Measurements from ENCODE around the gene TCERG1L. TPM values are rescaled to one million over a fixed set of nuclear protein-coding genes. Genes with fewer than 3 reads are reported as not detected.
"Not testable (repeated sequence)": the region's sequence is repeated elsewhere in the genome, so short reads cannot be mapped to it uniquely, and the experiment has no call there.

The TCERG1L gene
- total RNA-seq, 1 donor from 2014 or later, result 1.6 TPM

DNA sequence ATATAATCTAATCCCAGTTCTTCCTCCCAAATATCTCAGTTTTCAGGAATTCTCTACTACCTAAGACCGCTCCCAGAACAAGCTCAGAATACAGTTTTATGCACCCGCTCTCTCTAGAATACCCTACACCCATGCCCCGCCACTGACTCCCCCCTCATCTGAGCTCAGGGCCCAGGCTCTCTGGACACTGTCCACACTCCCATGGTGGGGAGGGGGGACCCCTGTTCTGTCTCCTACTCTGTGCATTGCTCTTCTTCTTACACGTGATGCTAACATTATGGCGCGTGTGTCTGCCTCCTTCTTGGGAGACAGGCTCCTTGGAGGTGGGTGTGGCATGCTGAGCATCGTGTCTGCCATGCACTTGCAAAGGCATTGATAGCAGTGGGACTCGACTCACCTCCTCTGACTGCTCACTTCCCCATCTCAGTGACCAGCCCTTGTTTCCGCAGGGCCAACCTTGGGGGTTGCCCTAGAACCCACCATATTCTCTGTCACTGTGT lies 127.9 kb downstream of the TCERG1L start:
- no peak for DNase-seq

- DNase-seq, result no peak
These were observed 130.1 kb downstream of the TCERG1L start for GRCh38 chr10:131181456-131181855.

- no peak for DNase-seq
These were observed 130.6 kb downstream of the TCERG1L start for GRCh38 chr10:131180740-131181415.

DNA sequence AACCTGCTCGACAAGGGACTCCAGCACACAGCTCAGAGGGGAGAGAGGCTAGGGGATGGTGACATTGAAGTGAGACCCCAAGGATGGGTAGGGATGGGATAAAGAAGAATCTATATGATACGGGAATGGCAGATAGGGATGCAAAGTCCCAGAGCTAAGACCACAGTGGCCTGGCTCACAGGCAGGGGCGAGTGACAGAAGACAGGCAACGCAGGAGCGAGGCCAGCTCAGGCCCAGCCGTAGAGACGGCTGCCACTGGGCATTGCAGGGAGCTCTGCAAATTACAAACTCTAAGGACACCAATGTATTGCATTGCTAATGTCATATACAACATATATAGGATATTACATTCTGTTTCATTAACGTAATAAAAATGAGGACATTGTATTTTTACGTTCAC lies 131.4 kb downstream of the TCERG1L start:
- DNase-seq, result no peak

- no peak for DNase-seq
These were observed 132.2 kb downstream of the TCERG1L start for GRCh38 chr10:131179361-131179760.

- DNase-seq, result no peak
These were observed 132.8 kb downstream of the TCERG1L start for GRCh38 chr10:131178521-131179331.

GRCh38 chr10:131177431-131178327 lies 133.8 kb downstream of the TCERG1L start:
- DNase-seq, result no peak

DNA sequence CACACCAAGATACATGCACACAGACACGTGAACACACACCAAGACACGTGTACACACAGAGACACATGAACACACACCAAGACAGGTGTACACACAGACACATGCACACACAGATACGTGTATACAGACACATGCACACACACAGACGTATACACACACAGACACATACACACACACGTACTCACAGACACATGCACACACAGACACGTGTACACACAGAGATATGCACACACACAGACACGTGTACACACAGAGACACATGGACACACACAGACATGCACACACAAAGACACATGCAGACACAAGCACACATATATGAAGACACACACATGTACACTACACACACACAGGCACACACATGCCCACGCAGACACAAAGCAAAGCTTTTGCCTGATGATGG lies 134.6 kb downstream of the TCERG1L start:
- no peak for DNase-seq

GRCh38 chr10:131176324-131176723 lies 135.2 kb downstream of the TCERG1L start:
- DNase-seq, result not testable (repeated sequence)

DNA sequence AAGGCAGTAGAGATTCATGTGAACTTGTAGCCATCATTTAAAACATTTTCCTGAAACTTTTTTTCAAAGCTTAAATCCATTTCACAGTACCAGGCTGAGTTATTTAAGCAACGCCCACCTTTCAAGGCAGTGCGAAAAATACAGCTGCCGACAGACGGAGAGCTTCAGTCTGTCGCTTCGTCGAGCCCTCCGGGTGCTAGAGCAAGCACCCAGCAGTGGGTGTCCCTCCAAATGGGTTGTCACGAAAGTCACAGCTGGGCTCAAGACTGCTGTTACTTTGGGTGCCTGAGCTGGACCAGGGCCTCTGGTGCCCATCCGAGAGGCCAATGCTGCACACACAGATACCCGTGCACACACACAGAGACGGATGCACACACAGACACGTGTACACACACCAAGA lies 135.6 kb downstream of the TCERG1L start:
- no peak for DNase-seq

GRCh38 chr10:131174651-131175540 lies 136.6 kb downstream of the TCERG1L start:
- no peak for DNase-seq

GRCh38 chr10:131174211-131174565 lies 137.3 kb downstream of the TCERG1L start:
- no peak for DNase-seq

DNA sequence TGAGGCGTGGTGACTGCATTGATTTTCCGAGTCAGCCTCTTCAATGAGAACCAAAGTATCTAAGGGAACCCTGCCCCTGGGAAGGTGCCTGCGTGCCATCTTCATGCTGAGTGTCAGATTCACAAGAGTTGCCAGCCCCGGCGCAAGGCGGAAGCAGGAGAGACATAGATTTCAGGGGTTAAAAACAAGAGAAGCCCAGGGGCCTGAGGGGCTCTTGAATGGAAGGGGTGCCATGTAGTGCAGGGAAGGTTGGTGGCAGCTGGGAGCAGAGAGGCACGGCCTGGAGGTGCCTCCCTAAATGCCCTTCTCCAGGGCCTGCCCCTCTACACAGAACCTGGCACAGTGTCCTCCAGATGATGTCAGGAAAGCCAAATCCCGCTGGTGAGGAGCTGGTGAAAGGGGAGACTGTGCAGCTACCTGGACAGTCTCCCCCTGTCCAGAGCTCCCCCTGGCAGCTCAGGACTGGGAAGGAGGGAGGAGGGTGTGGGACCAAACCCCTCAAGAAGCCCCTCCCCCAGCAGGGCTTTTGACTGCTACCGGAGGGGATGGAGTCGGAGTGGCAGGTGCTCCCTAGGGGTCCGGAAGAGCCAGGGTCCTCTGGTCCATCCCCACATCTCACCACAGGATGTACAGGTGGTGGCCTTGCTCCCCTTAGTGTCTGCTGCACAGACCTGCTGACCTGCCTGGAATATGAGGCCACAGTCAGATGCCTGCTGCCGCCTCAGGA lies 137.9 kb downstream of the TCERG1L start:
- no peak for DNase-seq

- no peak for DNase-seq
These were observed 139.1 kb downstream of the TCERG1L start for GRCh38 chr10:131172433-131172832.

GRCh38 chr10:131169146-131169545 lies 142.4 kb downstream of the TCERG1L start:
- DNase-seq, result no peak

DNA sequence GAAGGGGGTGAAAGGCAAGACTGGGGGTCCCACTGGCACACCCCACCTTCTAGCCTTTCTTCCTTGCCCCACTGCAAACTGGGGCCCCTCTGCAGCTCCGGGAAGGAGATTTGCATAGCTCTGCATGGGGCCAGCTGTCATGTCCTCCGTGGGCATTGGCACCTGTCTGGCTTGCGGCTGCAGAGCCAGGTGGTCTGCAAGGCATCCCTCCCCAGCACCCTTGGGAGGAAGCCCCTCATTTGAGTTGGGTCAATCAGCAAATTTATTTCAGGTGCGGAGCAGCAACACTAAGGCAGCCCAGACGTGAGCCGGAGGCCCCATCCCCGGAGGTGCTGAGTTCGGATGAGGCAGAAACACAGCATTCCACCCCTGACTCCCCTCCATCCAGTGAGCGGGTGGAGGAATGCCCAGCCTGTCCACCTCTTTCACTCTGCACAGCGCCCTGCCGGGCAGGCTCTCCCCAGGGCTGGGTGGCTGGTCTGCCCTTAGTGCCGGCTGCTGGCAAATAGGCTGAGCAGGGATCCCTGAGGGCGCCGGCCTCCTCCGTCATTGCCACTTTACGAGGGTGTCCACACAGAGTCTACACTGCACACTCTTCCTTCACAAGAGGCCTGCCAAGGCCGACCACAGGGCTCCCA lies 143.2 kb downstream of the TCERG1L start:
- DNase-seq, result no peak

DNA sequence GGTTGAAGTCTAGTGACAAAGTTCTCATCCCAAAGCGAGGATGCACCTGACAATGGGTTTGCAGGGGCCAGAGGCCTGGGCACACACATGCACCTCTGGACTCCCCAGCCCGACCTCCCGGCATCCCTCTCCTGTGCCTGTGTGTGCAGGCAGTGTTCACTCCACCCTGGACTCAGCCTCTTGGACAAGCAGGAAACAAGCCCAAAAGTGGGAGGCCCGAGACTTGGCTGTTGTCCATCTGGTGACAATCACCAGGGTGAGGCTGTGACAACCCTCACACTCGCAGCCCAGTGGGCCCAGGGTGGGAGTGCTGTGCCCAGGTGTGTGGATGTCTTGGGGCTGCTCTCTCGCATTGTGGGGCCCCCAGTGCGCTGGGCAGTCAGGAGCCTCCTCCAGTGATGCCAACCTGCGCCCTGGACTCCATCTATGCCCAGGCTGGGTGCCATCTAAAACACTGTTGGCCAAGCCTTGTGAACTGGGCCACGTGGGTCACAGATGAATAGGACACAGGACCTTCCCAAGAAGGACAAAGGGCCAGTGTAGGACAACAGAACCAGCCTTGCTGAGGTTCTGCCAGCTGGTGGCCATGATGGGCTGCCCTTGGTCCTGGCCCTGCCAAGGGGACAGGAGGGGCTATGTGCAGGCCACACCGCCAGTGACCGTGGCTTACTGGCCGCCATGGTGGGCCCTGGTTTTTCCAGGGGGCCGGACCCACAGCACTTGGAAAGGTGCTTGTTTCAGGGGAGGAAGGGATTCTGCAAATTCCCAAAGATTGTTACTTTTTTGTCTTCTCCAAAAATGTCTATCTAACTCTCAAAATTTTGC lies 144.3 kb downstream of the TCERG1L start:
- no peak for DNase-seq

- DNase-seq, result no peak
These were observed 145.0 kb downstream of the TCERG1L start for GRCh38 chr10:131166486-131166885.

DNA sequence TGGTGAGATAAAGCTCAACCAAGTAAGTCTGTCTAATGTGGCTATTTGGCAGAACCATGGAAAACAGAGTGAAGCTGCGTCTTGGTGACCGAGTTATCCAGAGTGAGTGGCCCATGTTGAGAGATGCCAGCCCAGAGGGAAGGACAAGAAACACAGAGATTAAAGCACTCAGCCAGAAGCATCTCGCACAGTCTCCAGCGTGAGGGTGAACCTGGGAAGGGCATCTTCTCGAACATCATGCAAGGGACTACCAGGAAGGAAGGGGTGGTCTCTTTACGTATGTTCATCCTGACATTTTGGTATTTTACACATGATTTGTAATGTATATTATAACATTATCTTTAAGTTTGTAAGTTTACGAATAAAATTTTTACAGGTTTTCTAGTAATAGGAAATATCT lies 146.4 kb downstream of the TCERG1L start:
- DNase-seq, result no peak
